Endometrium (tissue), 2 donors: ENCODE data around the gene ADAMTS19.
A peak's percentile ranks its signal among the peaks of the same experiment; 100 is the strongest.
"Not testable (repeated sequence)": the region's sequence is repeated elsewhere in the genome, so short reads cannot be mapped to it uniquely, and the experiment has no call there.

ENCODE experiments used
- FAIRE-seq: peaks from 2 replicates; lab custom pipeline; 2012; peaks lifted over from hg19 to GRCh38; lab: Jason Lieb, UNC
- donor health status: control.
- donor health status: control.

ADAMTS19 gene, protein sequence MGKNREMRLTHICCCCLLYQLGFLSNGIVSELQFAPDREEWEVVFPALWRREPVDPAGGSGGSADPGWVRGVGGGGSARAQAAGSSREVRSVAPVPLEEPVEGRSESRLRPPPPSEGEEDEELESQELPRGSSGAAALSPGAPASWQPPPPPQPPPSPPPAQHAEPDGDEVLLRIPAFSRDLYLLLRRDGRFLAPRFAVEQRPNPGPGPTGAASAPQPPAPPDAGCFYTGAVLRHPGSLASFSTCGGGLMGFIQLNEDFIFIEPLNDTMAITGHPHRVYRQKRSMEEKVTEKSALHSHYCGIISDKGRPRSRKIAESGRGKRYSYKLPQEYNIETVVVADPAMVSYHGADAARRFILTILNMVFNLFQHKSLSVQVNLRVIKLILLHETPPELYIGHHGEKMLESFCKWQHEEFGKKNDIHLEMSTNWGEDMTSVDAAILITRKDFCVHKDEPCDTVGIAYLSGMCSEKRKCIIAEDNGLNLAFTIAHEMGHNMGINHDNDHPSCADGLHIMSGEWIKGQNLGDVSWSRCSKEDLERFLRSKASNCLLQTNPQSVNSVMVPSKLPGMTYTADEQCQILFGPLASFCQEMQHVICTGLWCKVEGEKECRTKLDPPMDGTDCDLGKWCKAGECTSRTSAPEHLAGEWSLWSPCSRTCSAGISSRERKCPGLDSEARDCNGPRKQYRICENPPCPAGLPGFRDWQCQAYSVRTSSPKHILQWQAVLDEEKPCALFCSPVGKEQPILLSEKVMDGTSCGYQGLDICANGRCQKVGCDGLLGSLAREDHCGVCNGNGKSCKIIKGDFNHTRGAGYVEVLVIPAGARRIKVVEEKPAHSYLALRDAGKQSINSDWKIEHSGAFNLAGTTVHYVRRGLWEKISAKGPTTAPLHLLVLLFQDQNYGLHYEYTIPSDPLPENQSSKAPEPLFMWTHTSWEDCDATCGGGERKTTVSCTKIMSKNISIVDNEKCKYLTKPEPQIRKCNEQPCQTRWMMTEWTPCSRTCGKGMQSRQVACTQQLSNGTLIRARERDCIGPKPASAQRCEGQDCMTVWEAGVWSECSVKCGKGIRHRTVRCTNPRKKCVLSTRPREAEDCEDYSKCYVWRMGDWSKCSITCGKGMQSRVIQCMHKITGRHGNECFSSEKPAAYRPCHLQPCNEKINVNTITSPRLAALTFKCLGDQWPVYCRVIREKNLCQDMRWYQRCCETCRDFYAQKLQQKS

GRCh38 chr5:129459777-129460671, at the start of gene ADAMTS19:
Gene ADAMTS19, plus strand, starts transcription at chr5:129460298. Its CDS starts 94 bp downstream, at chr5:129460392.
- no peak for FAIRE-seq

- FAIRE-seq, result no peak
Measured at GRCh38 chr5:129410488-129410887, 49.6 kb upstream of the ADAMTS19 start.

DNA sequence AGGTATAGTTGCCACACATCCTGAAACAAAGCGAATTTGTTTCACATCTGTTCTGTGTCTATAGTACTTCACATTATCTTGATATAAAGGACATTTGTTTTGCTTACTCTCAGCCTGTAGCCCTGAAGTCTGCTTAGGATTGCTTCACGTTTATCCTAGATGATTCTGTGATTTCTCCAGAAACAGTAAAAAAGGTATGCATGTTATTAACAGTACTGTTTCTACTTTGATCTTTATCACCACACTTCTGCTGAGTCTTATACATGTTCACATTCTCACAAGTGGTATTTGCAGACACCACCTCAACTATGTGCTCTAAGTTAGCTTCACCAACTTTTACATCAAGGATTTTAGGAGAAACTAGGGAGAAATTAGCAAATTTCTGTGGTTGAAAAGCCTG, 47.4 kb upstream of the ADAMTS19 start:
- FAIRE-seq, result peak; percentile 57

DNA sequence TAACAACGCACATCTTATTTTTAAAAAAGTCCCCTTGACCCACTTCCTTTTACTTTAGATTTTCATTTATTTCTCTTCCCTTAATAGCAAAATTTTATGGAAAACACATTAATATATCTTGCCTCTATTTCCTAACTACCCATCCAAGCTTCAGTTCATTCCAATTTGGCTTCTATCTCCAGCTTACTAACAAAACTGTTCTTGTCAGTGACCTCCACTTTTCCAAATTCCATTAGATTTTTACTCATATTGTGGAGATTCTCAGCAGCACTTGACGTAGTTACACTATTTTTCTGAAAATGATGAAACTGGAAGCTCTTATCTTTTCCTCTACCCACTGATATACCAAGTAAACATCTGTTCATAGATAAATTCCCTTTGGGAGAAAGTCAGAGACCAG, 46.5 kb upstream of the ADAMTS19 start:
- FAIRE-seq, result no peak

DNA sequence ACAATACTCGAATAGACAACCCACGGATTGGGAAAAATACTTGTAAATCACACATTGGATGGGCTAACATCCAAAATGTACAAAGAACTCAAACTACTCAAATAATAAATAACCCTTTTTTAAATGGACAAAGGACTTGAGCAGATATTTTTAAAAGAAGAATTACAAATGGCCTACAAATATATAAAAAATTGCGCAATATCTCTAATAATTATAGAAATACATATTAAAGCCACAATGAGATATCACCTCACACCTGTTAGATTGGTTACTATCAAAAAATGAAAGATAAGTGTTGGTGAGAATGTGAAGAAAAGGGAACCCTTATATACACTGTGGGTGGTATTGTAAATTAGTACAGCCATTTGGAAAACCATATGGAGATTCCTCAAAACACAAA, 40.8 kb upstream of the ADAMTS19 start:
- no peak for FAIRE-seq

GRCh38 chr5:129425031-129425430, 35.1 kb upstream of the ADAMTS19 start:
- no peak for FAIRE-seq

DNA sequence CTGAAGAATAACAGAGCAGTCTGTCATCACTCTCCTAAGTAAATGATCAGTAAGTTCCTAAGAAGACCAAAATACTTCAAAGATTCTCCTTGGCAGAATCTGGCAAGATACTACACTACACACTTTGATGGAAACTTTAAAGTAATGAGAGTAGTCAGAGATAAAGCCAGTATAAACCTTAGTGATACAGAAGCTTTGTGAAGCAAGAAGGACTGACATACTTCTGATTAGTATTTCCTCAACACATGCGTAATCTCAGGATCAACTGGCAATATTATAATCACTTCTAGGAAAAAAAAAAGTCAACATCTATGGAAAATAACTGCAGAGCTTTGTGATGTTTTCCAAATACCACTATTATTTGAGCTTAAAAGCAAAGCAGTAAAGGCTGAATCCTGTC, 34.0 kb upstream of the ADAMTS19 start:
- no peak for FAIRE-seq

GRCh38 chr5:129428636-129429035, 31.5 kb upstream of the ADAMTS19 start:
- FAIRE-seq, result not testable (repeated sequence)

DNA sequence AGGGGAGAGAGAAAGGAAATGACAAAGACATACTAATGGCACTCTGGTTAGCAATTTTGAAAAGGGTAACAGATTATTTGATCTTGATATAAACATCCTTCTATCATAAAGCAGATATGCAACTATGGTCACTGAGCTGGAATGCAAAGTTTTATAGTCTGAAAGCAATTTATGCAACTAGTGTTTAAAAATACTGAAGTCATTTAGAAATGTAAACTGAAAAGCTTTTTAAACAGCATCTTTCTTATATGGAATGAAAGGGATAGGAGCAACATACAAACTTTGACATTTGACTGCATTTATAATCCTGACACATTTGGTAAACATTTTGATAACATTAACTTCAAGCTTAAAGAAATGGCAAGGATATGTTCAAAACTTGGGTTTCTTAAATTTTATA, 28.7 kb upstream of the ADAMTS19 start:
- no peak for FAIRE-seq

- FAIRE-seq, result no peak
Measured at GRCh38 chr5:129438322-129438721, 21.8 kb upstream of the ADAMTS19 start.

- FAIRE-seq, result no peak
Measured at GRCh38 chr5:129440424-129440823, 19.7 kb upstream of the ADAMTS19 start.

GRCh38 chr5:129441096-129441495, 19.0 kb upstream of the ADAMTS19 start:
- no peak for FAIRE-seq

- no peak for FAIRE-seq
Measured at GRCh38 chr5:129445379-129445778, 14.7 kb upstream of the ADAMTS19 start.

- no peak for FAIRE-seq
Measured at GRCh38 chr5:129447968-129448367, 12.1 kb upstream of the ADAMTS19 start.

- FAIRE-seq, result no peak
Measured at GRCh38 chr5:129448654-129449053, 11.4 kb upstream of the ADAMTS19 start.

DNA sequence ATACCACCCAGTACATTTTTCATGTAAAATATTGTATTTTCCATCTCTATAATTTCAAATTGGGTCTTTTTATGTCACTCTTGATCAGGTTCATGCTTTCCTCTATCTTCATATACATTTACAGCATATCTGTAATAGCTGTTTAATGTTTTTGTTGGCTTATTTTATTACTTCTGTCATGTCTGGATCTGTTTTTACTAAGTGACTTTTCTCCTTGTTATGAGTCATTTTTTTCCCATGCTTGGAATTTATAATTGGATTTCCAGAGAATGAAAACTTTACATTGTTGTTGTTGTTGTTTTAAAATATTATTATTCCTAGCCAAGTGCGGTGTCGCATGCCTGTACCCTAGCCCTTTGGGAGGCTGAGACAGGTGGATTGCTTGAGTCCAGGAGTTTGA, 5.6 kb upstream of the ADAMTS19 start:
- FAIRE-seq, result no peak

GRCh38 chr5:129459450-129459776, 685 bp upstream of the ADAMTS19 start:
- FAIRE-seq, result no peak

DNA sequence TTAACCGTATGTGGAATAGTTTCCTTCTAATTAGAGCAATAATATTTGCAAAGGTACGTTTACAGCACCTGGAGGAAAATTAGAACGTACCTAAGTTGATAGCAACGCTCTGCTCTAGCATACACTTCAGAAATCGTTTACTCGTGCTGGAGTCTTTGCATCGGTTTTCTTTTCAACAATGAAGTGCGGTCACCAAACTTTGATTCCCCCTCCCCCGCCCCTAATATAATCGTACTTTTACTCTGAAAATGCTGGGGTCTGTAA, 506 bp downstream of the ADAMTS19 start:
- FAIRE-seq, result no peak

DNA sequence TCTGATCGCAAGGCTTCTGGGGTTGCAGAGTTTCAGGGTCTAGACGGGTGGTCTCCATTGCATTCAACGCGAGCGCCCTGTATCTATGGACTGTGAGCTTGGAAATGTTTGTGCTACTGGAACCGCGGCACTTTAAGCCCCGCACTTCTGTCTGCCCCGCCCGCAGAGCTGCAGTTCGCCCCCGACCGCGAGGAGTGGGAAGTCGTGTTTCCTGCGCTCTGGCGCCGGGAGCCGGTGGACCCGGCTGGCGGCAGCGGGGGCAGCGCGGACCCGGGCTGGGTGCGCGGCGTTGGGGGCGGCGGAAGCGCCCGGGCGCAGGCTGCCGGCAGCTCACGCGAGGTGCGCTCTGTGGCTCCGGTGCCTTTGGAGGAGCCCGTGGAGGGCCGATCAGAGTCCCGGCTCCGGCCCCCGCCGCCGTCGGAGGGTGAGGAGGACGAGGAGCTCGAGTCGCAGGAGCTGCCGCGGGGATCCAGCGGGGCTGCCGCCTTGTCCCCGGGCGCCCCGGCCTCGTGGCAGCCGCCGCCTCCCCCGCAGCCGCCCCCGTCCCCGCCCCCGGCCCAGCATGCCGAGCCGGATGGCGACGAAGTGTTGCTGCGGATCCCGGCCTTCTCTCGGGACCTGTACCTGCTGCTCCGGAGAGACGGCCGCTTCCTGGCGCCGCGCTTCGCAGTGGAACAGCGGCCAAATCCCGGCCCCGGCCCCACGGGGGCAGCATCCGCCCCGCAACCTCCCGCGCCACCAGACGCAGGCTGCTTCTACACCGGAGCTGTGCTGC, 1.0 kb downstream of the ADAMTS19 start:
- no peak for FAIRE-seq

- FAIRE-seq, result no peak
Measured at GRCh38 chr5:129461711-129462332, 1.7 kb downstream of the ADAMTS19 start.
